CD4-positive, alpha-beta memory T cell (primary cell): ENCODE data around the gene RNASE9. TPM values are rescaled to one million over a fixed set of nuclear protein-coding genes. Genes with fewer than 3 reads are reported as not detected.
"Not testable (repeated sequence)": the region's sequence is repeated elsewhere in the genome, so short reads cannot be mapped to it uniquely, and the experiment has no call there.

Experiments used
- CTCF ChIA-PET: fragments of 350-600 bp; sonication (Branson Sonifier 250); formaldehyde crosslinking; loops from one replicate; lab custom pipeline; 2021; ENCODE audit warnings: inconsistent platforms; ENCODE audit not compliant: partially characterized antibody; lab: Charles Lee
- POLR2A ChIA-PET: fragments of 350-600 bp; sonication (Branson Sonifier 250); formaldehyde crosslinking; loops from one replicate; lab custom pipeline; 2021; ENCODE audit not compliant: partially characterized antibody; lab: Charles Lee
- DNase-seq, 5 donors: peaks; one replicate each; pipeline versions ENCODE4 v3.0.0 to v3.0.0-alpha.2; 2020 to 2022; ENCODE audit warnings: mixed read lengths in 1 of 5
- H3K27ac ChIP-seq: one replicate; pipeline ENCODE4 v1.7.0; 2013; ENCODE audit warnings: low read depth, low read length
- H3K27me3 ChIP-seq: 2 replicates; pipeline ENCODE4 v1.7.0; 2013; ENCODE audit warnings: mild to moderate bottlenecking, low read length, moderate library complexity; ENCODE audit not compliant: insufficient read depth
- H3K36me3 ChIP-seq: 2 replicates; pipeline ENCODE4 v1.7.0; 2013; ENCODE audit warnings: mild to moderate bottlenecking, low read length, moderate library complexity; ENCODE audit not compliant: insufficient read depth
- H3K4me1 ChIP-seq: 2 replicates; pipeline ENCODE4 v1.7.0; 2013; ENCODE audit warnings: mild to moderate bottlenecking, low read length, moderate library complexity; ENCODE audit not compliant: insufficient read depth
- H3K4me3 ChIP-seq, 2 donors: one replicate each; pipeline ENCODE4 v1.7.0; 2013; ENCODE audit warnings: low read length in 2 of 2, mild to moderate bottlenecking in 1 of 2
- H3K9me3 ChIP-seq, 2 donors: one replicate each; pipeline ENCODE4 v1.7.0; 2013; ENCODE audit warnings: low read length in 2 of 2, control low read depth in 1 of 2; ENCODE audit not compliant: control insufficient read depth in 1 of 2
- H3K27ac Mint-ChIP-seq, 7 donors: one replicate each; pipeline ENCODE4 v1.8.0; 2020 to 2021; ENCODE audit warnings: mixed read lengths in 7 of 7, mild to moderate bottlenecking in 6 of 7, inconsistent platforms in 3 of 7, moderate library complexity in 3 of 7
- H3K27me3 Mint-ChIP-seq, 2 donors: one replicate each; pipeline ENCODE4 v1.8.0; 2020 to 2021; ENCODE audit warnings: mixed read lengths in 2 of 2
- H3K36me3 Mint-ChIP-seq, 2 donors: one replicate each; pipeline ENCODE4 v1.8.0; 2020 to 2021; ENCODE audit warnings: mixed read lengths in 2 of 2, inconsistent platforms in 1 of 2, mild to moderate bottlenecking in 1 of 2
- H3K4me1 Mint-ChIP-seq, 4 donors: one replicate each; pipeline ENCODE4 v1.8.0; 2020 to 2021; ENCODE audit warnings: mixed read lengths in 4 of 4, mild to moderate bottlenecking in 1 of 4
- H3K4me3 Mint-ChIP-seq, 8 donors: one replicate each; pipeline ENCODE4 v1.8.0; 2020 to 2021; ENCODE audit warnings: mixed read lengths in 8 of 8, mild to moderate bottlenecking in 7 of 8, moderate library complexity in 6 of 8, inconsistent platforms in 3 of 8
- H3K9me3 Mint-ChIP-seq, 8 donors: one replicate each; pipeline ENCODE4 v1.8.0; 2020 to 2021; ENCODE audit warnings: mixed read lengths in 8 of 8, mild to moderate bottlenecking in 5 of 8, inconsistent platforms in 3 of 8, moderate library complexity in 1 of 8
- intact Hi-C: fragments of 100-400 bp; cut with micrococcal nuclease; formaldehyde crosslinking; loops from one replicate; pipeline ENCODE4 v1.15.1; 2023
- polyA plus RNA-seq, 2 donors: library from polyadenylated mRNA; unstranded; fragments of 300-500 nt; fragmentation: Illumina TruSeq; gene quantifications; one replicate each; pipeline ENCODE4 v1.2.3, GENCODE V29; 2021
- total RNA-seq, 2 experiments: library from RNA; stranded (reverse); gene quantifications; one replicate each; pipeline ENCODE4 v1.2.3, GENCODE V29; 2021

The RNASE9 gene
- total and polyA plus RNA-seq, 4 experiments from 2014 or later, result not detected

GRCh38 chr14:20506752-20507151 lies 54.1 kb downstream of the RNASE9 start:
- H3K36me3 ChIP-seq, H3K4me1 ChIP-seq, POLR2A ChIA-PET, H3K4me1 Mint-ChIP-seq, H3K4me3 Mint-ChIP-seq, H3K27ac ChIP-seq, H3K36me3 Mint-ChIP-seq, H3K27me3 ChIP-seq, H3K27ac Mint-ChIP-seq, H3K9me3 Mint-ChIP-seq, CTCF ChIA-PET, DNase-seq, H3K27me3 Mint-ChIP-seq, H3K9me3 ChIP-seq, H3K4me3 ChIP-seq, intact Hi-C loops: not testable (repeated sequence)

DNA sequence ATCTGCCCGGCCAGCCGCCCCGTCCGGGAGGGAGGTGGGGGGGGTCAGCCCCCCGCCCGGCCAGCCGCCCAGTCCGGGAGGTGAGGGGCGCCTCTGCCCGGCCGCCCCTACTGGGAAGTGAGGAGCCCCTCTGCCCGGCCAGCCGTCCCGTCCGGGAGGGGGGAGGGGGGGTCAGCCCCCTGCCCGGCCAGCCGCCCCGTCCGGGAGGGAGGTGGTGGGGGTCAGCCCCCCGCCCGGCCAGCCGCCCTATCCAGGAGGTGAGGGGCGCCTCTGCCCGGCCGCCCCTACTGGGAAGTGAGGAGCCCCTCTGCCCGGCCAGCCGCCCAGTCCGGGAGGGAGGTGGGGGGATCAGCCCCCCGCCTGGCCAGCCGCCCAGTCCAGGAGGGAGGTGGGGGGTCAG lies 54.6 kb downstream of the RNASE9 start:
- H3K9me3 Mint-ChIP-seq, result not testable (repeated sequence)

More for the DNA sequence above, 54.6 kb downstream of the RNASE9 start:
- POLR2A ChIA-PET, DNase-seq, H3K9me3 ChIP-seq, H3K27ac ChIP-seq, CTCF ChIA-PET, H3K4me3 ChIP-seq, H3K27me3 ChIP-seq, H3K4me3 Mint-ChIP-seq, H3K4me1 ChIP-seq, H3K36me3 Mint-ChIP-seq, H3K27me3 Mint-ChIP-seq, H3K27ac Mint-ChIP-seq, H3K36me3 ChIP-seq, H3K4me1 Mint-ChIP-seq, intact Hi-C loops: not testable (repeated sequence)

Other genes starting within 250 kb of the RNASE9 start
- 10 to 100 TPM; 21.2 to 24.3 TPM for gene CCNB1IP1, start 227.8 kb downstream of the RNASE9 start, total RNA-seq
- gene CCNB1IP1, start 227.8 kb downstream of the RNASE9 start, polyA plus RNA-seq, result 10 to 100 TPM; 10.6 to 11.5 TPM
- gene PARP2, start 217.4 kb downstream of the RNASE9 start, total RNA-seq, result 10 to 100 TPM; 20.3 to 25.0 TPM
- 10 to 100 TPM; 13.1 to 13.6 TPM for gene PARP2, start 217.4 kb downstream of the RNASE9 start, polyA plus RNA-seq
- 10 to 100 TPM; 66.7 to 67.3 TPM for gene TEP1, start 147.5 kb downstream of the RNASE9 start, total RNA-seq
- gene TEP1, start 147.5 kb downstream of the RNASE9 start, polyA plus RNA-seq, result 1 to 10 TPM in 1 of 2 donors, not detected in 1; 6.8 TPM
- under 1 TPM; 0.14 to 0.15 TPM for gene KLHL33, start 124.9 kb downstream of the RNASE9 start, total RNA-seq
- not detected for gene KLHL33, start 124.9 kb downstream of the RNASE9 start, polyA plus RNA-seq
- 10 to 100 TPM; 72.3 to 75.9 TPM for gene OSGEP, start 106.2 kb downstream of the RNASE9 start, total RNA-seq
- gene OSGEP, start 106.2 kb downstream of the RNASE9 start, polyA plus RNA-seq, result 10 to 100 TPM; 39.3 to 41.8 TPM
- 100 to 1,000 TPM; 102 to 105 TPM for gene APEX1, start 105.8 kb downstream of the RNASE9 start, total RNA-seq
- 100 to 1,000 TPM; 138 to 144 TPM for gene APEX1, start 105.8 kb downstream of the RNASE9 start, polyA plus RNA-seq
- 10 to 100 TPM; 77.8 to 78.1 TPM for gene PIP4P1, start 99.6 kb downstream of the RNASE9 start, total RNA-seq
- gene PIP4P1, start 99.6 kb downstream of the RNASE9 start, polyA plus RNA-seq, result 10 to 100 TPM; 32.4 to 44.3 TPM
- 100 to 1,000 TPM; 106 to 108 TPM for gene PNP, start 91.6 kb downstream of the RNASE9 start, total RNA-seq
- 100 to 1,000 TPM in 1 of 2 donors, 10 to 100 TPM in 1; 53.8 to 101 TPM for gene PNP, start 91.6 kb downstream of the RNASE9 start, polyA plus RNA-seq
- 1 to 10 TPM; 1.2 to 1.4 TPM for gene RNASE10, start 55.5 kb downstream of the RNASE9 start, total RNA-seq
- gene RNASE10, start 55.5 kb downstream of the RNASE9 start, polyA plus RNA-seq, result not detected
- gene RNASE11, start 27.0 kb upstream of the RNASE9 start, total RNA-seq, result not detected
- not detected for gene RNASE11, start 27.0 kb upstream of the RNASE9 start, polyA plus RNA-seq
- not detected for gene RNASE12, start 30.3 kb upstream of the RNASE9 start, total RNA-seq
- not detected for gene RNASE12, start 30.3 kb upstream of the RNASE9 start, polyA plus RNA-seq
- gene OR6S1, start 80.6 kb upstream of the RNASE9 start, total RNA-seq, result not detected
- gene OR6S1, start 80.6 kb upstream of the RNASE9 start, polyA plus RNA-seq, result not detected
- gene RNASE4, start 123.5 kb upstream of the RNASE9 start, total RNA-seq, result 1 to 10 TPM; 2.1 to 2.6 TPM
- 1 to 10 TPM; 1.6 to 2.5 TPM for gene RNASE4, start 123.5 kb upstream of the RNASE9 start, polyA plus RNA-seq
- gene ANG, start 127.7 kb upstream of the RNASE9 start, total RNA-seq, result 1 to 10 TPM; 1.1 to 1.3 TPM
- gene ANG, start 127.7 kb upstream of the RNASE9 start, polyA plus RNA-seq, result 1 to 10 TPM; 1.4 to 2.8 TPM
- not detected for gene EDDM3A, start 184.8 kb upstream of the RNASE9 start, total RNA-seq
- not detected for gene EDDM3A, start 184.8 kb upstream of the RNASE9 start, polyA plus RNA-seq
- gene EDDM3B, start 207.4 kb upstream of the RNASE9 start, total RNA-seq, result not detected
- gene EDDM3B, start 207.4 kb upstream of the RNASE9 start, polyA plus RNA-seq, result not detected
- 1 to 10 TPM; 4.5 to 4.8 TPM for gene RNASE6, start 220.2 kb upstream of the RNASE9 start, total RNA-seq
- 10 to 100 TPM; 11.8 to 15.8 TPM for gene RNASE6, start 220.2 kb upstream of the RNASE9 start, polyA plus RNA-seq
- gene RNASE1, start 241.8 kb upstream of the RNASE9 start, total RNA-seq, result 1 to 10 TPM; 4.9 to 5.3 TPM
- not detected for gene RNASE1, start 241.8 kb upstream of the RNASE9 start, polyA plus RNA-seq